H9 (cell line): ENCODE results near the gene E2F7. TPM values are rescaled to one million over a fixed set of nuclear protein-coding genes. Genes with fewer than 3 reads are reported as not detected.

ENCODE experiments used
- DNase-seq: peaks from one replicate; pipeline ENCODE4 v3.0.0-alpha.2; 2017
- H2AFZ ChIP-seq: one replicate; pipeline ENCODE4 v1.6.1; 2013; ENCODE audit warnings: mild to moderate bottlenecking, low read length, control low read depth, moderate library complexity
- H2AK5ac ChIP-seq: 2 replicates; pipeline ENCODE4 v1.6.1; 2013; ENCODE audit warnings: low read length, control low read depth, mixed read lengths; ENCODE audit not compliant: insufficient read length
- H2BK120ac ChIP-seq: one replicate; pipeline ENCODE4 v1.6.1; 2013; ENCODE audit warnings: low read depth, mild to moderate bottlenecking, low read length, control low read depth, inconsistent platforms; ENCODE audit not compliant: poor library complexity, severe bottlenecking
- H2BK12ac ChIP-seq: 2 replicates; pipeline ENCODE4 v1.6.1; 2013; ENCODE audit warnings: low read length, control low read depth, mixed read lengths, low read depth; ENCODE audit not compliant: insufficient read length
- H2BK15ac ChIP-seq: 2 replicates; pipeline ENCODE4 v1.6.1; 2013; ENCODE audit warnings: low read depth, low read length, control low read depth
- H2BK20ac ChIP-seq: one replicate; pipeline ENCODE4 v1.6.1; 2013; ENCODE audit warnings: low read depth, mild to moderate bottlenecking, low read length, control low read depth, inconsistent platforms; ENCODE audit not compliant: poor library complexity, severe bottlenecking
- H2BK5ac ChIP-seq: 2 replicates; pipeline ENCODE4 v1.6.1; 2013; ENCODE audit warnings: low read length, control low read depth, mixed read lengths; ENCODE audit not compliant: insufficient read length
- H3K14ac ChIP-seq: 2 replicates; pipeline ENCODE4 v1.6.1; 2013; ENCODE audit warnings: low read length, control low read depth; ENCODE audit not compliant: insufficient read depth
- H3K18ac ChIP-seq: 2 replicates; pipeline ENCODE4 v1.6.1; 2013; ENCODE audit warnings: low read depth, mild to moderate bottlenecking, mixed read lengths, low read length, control low read depth; ENCODE audit not compliant: insufficient read length
- H3K23ac ChIP-seq: 2 replicates; pipeline ENCODE4 v1.6.1; 2013; ENCODE audit warnings: low read length, control low read depth, mixed read lengths, low read depth; ENCODE audit not compliant: insufficient read length
- H3K23me2 ChIP-seq: 2 replicates; pipeline ENCODE4 v1.6.1; 2013; ENCODE audit warnings: low read depth, mild to moderate bottlenecking, mixed read lengths, low read length, control low read depth; ENCODE audit not compliant: insufficient read length, poor library complexity, severe bottlenecking
- H3K27ac ChIP-seq: 2 replicates; pipeline ENCODE4 v1.5.1; 2013; ENCODE audit warnings: low read length, control low read depth, mixed read lengths, low read depth; ENCODE audit not compliant: insufficient read length
- H3K27me3 ChIP-seq: 2 replicates; pipeline ENCODE4 v1.6.1; 2013; ENCODE audit warnings: low read length, control low read depth, inconsistent platforms; ENCODE audit not compliant: insufficient read depth
- H3K4ac ChIP-seq: 2 replicates; pipeline ENCODE4 v1.6.1; 2013; ENCODE audit warnings: low read depth, mild to moderate bottlenecking, control low read depth, inconsistent platforms, low read length, moderate library complexity
- H3K4me1 ChIP-seq: 2 replicates; pipeline ENCODE4 v1.6.1; 2013; ENCODE audit warnings: low read length, control low read depth, inconsistent platforms; ENCODE audit not compliant: insufficient read depth
- H3K4me2 ChIP-seq: 2 replicates; pipeline ENCODE4 v1.6.1; 2013; ENCODE audit warnings: low read length, control low read depth, mixed read lengths; ENCODE audit not compliant: insufficient read length, insufficient read depth
- H3K56ac ChIP-seq: 2 replicates; pipeline ENCODE4 v1.6.1; 2013; ENCODE audit warnings: low read depth, mild to moderate bottlenecking, mixed read lengths, low read length, control low read depth; ENCODE audit not compliant: insufficient read length
- H3K79me1 ChIP-seq: 2 replicates; pipeline ENCODE4 v1.6.1; 2013; ENCODE audit warnings: low read depth, mild to moderate bottlenecking, moderate library complexity, low read length, control low read depth, inconsistent platforms; ENCODE audit not compliant: insufficient read depth, poor library complexity, severe bottlenecking
- H3K79me2 ChIP-seq: 2 replicates; pipeline ENCODE4 v1.6.1; 2013; ENCODE audit warnings: low read length, control low read depth, inconsistent platforms; ENCODE audit not compliant: insufficient read depth
- H3K9ac ChIP-seq: 2 replicates; pipeline ENCODE4 v1.6.1; 2013; ENCODE audit warnings: low read length, control low read depth, mixed read lengths; ENCODE audit not compliant: insufficient read length; ENCODE audit errors: extremely low read depth
- H3K9me3 ChIP-seq: one replicate; pipeline ENCODE4 v1.6.1; 2013; ENCODE audit warnings: low read depth, low read length, inconsistent platforms; ENCODE audit not compliant: control insufficient read depth
- H3T11ph ChIP-seq: one replicate; pipeline ENCODE4 v1.6.1; 2013; ENCODE audit warnings: mild to moderate bottlenecking, low read length, control low read depth, inconsistent platforms
- H4K20me1 ChIP-seq: one replicate; pipeline ENCODE4 v1.6.1; 2013; ENCODE audit not compliant: control insufficient read depth, insufficient read length, insufficient read depth
- H4K5ac ChIP-seq: 2 replicates; pipeline ENCODE4 v1.6.1; 2013; ENCODE audit warnings: low read depth, mild to moderate bottlenecking, mixed read lengths, low read length, control low read depth; ENCODE audit not compliant: insufficient read length
- H4K8ac ChIP-seq: replicated peaks from 2 replicates; pipeline ENCODE4 v1.6.1; 2013; ENCODE audit warnings: low read length, control low read depth, mixed read lengths, low read depth; ENCODE audit not compliant: insufficient read length
- H4K91ac ChIP-seq: 2 replicates; pipeline ENCODE4 v1.6.1; 2013; ENCODE audit warnings: low read depth, mild to moderate bottlenecking, moderate library complexity, mixed read lengths, low read length, control low read depth; ENCODE audit not compliant: insufficient read length
- H3K27ac Mint-ChIP-seq, 3 experiments: 2 replicates in 2 of 3; 3 replicates in 1 of 3; pipeline ENCODE4 v1.8.0; 2020 to 2021; ENCODE audit warnings: mixed read lengths in 3 of 3, mild to moderate bottlenecking in 1 of 3, moderate library complexity in 1 of 3
- H3K27me3 Mint-ChIP-seq: 2 replicates; pipeline ENCODE4 v1.8.0; 2021; ENCODE audit warnings: low read depth, mild to moderate bottlenecking, moderate library complexity, mixed read lengths
- H3K36me3 Mint-ChIP-seq, 3 experiments: 2 replicates in 2 of 3; 3 replicates in 1 of 3; pipeline ENCODE4 v1.8.0; 2020 to 2021; ENCODE audit warnings: low read depth in 3 of 3, mixed read lengths in 3 of 3; ENCODE audit not compliant: insufficient read depth in 1 of 3
- H3K4me1 Mint-ChIP-seq, 2 experiments: 2 replicates each; pipeline ENCODE4 v1.8.0; 2020; ENCODE audit warnings: mixed read lengths in 2 of 2
- H3K4me3 Mint-ChIP-seq, 2 experiments: 2 replicates in 1 of 2; 3 replicates in 1 of 2; pipeline ENCODE4 v1.8.0; 2020 to 2021; ENCODE audit warnings: mild to moderate bottlenecking in 2 of 2, mixed read lengths in 2 of 2, moderate library complexity in 1 of 2
- H3K9me3 Mint-ChIP-seq, 2 experiments: 2 replicates in 1 of 2; 3 replicates in 1 of 2; pipeline ENCODE4 v1.8.0; 2020; ENCODE audit warnings: mild to moderate bottlenecking in 2 of 2, mixed read lengths in 2 of 2, moderate library complexity in 1 of 2
- CTCF ChIP-seq: fragments of 200-600 bp; sonication (generic); conservative IDR thresholded peaks from 3 replicates; pipeline ENCODE4 v1.8.0; 2021; ENCODE audit warnings: antibody characterized with exemption, mild to moderate bottlenecking
- WGBS: extraction: QIAGEN DNeasy Blood & Tissue Kit; methylation state at CpG from one replicate; pipeline ENCODE4 v1.1.7; 2013; ENCODE audit warnings: missing lambda C conversion rate, low lambda C conversion rate, mixed read lengths; ENCODE audit not compliant: insufficient read length; ENCODE audit errors: extremely low coverage; 5-methylcytosine and 5-hydroxymethylcytosine counted together
- total RNA-seq: library from RNA; stranded (reverse); gene quantifications from 2 replicates; pipeline ENCODE4 v1.2.1, GENCODE V29; 2021

Gene E2F7
- total RNA-seq, 1 experiment from 2014 or later = 24.5 TPM

DNA sequence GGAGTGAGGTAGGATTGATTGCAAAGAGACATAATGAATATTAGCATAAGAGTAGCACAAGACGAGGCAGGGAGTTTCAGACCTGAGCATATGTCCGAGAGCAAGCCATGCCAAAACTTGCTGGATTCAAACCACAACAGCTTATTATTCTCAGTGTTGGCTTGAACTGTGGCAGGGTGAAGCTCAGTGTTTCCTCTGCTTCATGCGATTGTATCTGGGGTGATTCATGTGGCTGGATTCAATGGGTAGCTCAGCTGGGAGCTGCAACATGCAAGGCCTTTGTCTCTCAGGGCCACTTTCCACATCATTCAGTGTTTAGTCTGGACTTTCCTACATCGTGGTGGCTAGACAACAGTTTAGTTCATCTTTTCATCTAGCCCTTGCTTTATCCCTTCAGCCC lies 22.1 kb upstream of the E2F7 start:
- Mint-ChIP-seq H3K4me1 (peaks cover 3 to 9% of the 10 kb centered on the region in 2 experiments), H3K9me3 (no peaks in the 10 kb centered on the region), H3K4me3 (no peak overlapping the region), H3K27ac (no peak overlapping the region), H3K27me3 (no peaks in the 10 kb centered on the region; the same call in none of the 2 replicates), H3K36me3 (no peaks in the 10 kb centered on the region)
- Histone ChIP-seq H3T11ph (no peak overlapping the region), H2BK20ac (no peak overlapping the region), H3K27ac (no peak overlapping the region), H3K4me1 (no peaks in the 10 kb centered on the region), H3K18ac (no peak overlapping the region), H3K4ac (no peak overlapping the region), H2BK15ac (no peak overlapping the region), H4K20me1 (no peaks in the 10 kb centered on the region), H3K79me1 (no peaks in the 10 kb centered on the region), H3K4me2 (no peak overlapping the region), H3K14ac (no peak overlapping the region), H3K23ac (no peak overlapping the region), H3K9me3 (no peaks in the 10 kb centered on the region), H2AFZ (no peak overlapping the region), H3K9ac (no peak overlapping the region), H2BK5ac (no peak overlapping the region), H3K27me3 (no peaks in the 10 kb centered on the region), H2AK5ac (no peak overlapping the region), H4K5ac (no peak overlapping the region), H4K91ac (no peak overlapping the region), H2BK120ac (no peak overlapping the region), H3K79me2 (no peaks in the 10 kb centered on the region), H4K8ac (no peak overlapping the region), H2BK12ac (no peak overlapping the region), H3K56ac (no peak overlapping the region), H3K23me2 (no peaks in the 10 kb centered on the region)
- DNase-seq = no peak
- no peak for TF ChIP-seq CTCF
- WGBS = no CpG with 5 or more reads among the region's 4 CpGs
